ENCODE data around the gene NF2. TPM values are rescaled to one million over a fixed set of nuclear protein-coding genes. Genes with fewer than 3 reads are reported as not detected.

NF2 gene
- total RNA-seq, 1 experiment from 2014 or later: 35.9 TPM

DNA sequence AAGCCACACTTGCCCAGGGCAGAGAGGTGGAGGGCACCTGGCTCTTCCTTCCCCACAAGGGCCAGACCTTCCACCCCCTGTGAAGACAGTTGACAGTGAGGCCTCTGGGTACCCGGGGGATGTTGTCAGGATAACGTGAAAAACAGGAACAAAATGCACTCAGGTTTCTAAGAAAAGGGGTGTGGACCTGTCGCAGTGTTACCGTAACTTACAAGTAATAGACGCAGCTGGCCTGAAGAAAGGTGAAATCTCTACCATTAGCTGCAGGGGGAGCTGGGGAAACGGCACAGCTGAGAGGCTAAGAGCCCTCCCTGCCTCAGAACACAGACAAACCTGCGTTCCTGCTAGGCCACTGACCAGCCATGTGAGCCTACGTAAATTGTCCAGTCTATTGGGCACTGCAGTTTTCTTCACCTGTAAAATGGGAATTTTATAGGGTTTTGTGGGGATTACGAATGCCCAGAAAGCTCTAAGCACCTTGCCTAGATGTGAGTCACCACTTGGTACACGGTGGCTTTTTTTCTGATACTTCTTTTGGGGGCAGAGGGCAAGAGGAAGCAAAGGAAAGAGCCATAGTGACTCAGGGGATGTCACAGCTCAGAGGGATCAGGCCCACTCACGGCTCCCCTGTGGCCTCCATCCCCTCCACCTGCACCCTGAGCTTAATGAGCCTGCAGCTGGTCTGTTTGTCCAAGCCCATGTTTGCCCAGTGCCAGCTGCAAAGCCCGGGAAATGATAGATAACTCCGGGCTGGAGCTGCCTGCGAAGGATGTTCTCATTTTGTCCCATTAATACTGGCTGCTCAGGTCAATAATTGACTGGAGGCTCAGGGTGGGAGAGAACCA, 97.9 kb downstream of the NF2 start:
- DNase-seq (ENCODE audit: low read depth): no peak

DNA sequence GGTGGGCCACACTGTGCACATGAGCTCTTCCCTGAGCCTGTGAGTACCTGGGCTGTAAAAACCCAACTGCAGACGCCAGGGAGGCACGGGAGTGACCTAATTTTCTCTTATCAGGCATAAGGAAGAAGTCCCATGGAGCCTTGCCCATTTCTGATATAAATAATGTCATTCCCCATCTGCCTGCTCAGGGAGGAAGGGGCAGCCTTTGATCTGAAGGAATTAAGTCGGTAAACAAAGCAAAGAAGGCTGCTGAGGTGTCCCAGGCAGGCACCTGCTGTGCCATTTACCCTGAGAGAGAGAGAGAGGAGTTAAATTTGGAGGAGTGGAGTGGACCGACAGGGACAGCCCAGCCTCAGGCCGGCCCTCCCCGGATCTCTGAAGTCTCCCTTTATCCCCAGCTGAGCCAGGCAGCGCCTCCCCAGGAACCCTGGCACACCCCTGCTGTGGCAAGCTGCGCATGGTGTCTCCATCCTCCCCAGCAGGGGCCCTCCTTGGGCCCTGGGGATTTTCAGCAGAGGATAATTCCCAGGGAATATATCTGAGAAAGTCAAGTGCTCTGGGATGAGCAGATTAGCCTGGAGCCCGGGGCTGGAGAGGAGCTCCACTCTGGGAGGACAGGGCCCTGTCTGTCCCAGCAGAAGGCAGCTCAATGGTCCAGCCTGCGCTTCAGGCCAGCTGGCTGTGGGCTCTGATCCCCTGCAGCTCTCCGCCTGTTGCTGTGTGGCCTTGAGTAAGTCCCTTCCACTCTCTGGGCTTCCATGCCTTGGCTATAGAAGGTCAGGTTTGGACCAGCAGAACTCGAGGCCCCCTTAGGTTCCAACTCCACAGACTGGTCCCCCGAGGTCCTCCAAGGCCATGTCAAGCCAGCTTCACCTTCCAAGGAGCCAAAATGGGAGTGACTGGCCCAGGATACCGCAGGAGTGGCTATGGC, 98.8 kb downstream of the NF2 start:
- no peak for DNase-seq (ENCODE audit: low read depth)

DNA sequence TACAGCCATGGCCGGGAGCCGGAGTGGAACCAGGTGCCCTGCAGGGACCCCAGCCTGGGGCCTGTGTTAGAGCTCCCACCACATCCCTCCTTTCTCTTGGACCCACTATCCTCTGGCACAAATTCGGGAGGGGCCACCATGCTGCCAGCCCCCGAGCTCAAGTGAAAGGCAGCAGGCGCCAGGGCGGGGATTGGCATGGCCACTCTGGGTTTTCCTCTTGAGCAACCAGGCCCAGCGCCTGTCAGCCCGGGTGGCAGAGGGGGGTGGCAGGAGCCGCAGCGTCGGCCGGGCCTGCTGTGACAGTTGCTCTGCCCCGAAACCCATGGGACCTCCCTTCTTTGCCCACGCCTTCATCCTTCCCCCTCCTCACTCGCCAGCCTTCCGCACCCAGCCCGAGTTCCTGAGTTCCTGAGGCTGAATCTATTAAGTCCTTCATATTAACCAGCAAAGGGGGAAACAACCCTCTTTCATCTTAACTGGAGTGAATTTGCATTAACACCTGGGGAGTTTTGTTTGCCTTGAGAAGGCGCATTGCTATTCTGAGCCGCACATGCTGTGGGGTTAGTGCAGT, 99.6 kb downstream of the NF2 start:
- DNase-seq (ENCODE audit: low read depth): no peak

DNA sequence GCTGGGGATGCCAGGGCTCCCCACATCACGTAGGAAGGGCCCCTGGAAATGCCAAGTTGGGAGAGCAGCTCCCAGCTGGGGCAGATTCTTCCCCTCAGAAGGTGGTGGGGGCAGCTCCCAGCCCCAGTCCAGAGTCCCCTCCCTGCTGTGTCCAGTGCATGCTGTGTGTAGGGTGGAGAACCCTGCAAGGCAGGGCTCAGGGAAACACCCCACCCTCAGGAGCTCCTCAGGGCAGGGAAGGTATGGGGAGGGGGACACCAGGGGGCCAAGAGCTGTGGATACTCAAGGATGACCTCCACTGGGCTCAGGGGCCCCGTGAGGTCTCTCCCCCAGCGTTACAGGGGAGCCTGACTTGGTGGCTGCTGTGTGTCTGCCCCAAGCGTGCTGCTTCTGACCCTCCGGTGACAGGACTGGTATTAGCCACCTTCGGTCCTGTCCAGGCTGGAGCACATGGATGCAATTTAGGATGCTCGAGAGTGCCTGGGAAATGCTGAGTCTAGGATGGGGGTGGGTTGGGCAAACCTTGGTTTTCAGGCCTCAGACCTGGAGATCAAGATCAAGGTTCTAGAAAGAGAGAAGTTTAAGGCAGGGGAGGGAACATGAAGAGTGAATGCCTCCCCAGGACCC, 100.2 kb downstream of the NF2 start:
- DNase-seq (ENCODE audit: low read depth): no peak

DNA sequence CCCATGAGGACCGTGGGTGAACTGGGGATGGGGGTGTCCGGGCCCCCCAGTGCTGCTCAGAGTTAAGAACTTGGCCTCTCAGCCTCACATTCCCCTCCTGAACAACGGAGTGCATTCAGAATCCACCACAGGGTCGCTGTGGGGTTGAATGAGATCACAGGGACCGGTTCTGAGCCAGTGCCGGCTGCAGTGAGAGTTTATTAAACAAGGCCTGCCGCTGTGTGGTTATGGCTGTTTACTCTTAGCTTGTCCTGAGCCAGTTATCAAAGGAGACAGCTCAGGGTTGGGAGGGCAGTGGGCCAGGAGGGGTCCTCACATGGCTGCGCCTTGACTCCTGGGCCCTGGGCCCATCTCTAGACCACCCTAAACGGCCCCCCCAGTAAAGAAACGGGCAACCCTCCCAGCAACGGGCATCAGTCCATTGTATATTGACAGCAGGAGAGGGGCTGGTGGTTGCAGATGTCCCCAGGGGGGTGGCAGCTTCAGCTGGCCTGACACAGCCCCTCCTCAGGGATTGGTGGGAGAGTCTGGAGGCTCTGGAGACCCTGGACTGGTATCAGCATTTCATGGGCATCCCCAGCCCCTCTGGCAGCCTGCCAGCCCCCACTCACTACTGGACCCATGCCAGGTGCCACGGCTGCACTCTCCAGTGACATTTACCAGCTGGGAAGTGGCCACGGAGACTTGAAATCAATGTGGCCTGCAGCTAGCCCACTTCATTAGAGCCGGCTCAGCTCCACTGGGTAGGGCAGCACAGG, 101.3 kb downstream of the NF2 start:
- peak; percentile 42 for DNase-seq (ENCODE audit: low read depth)

DNA sequence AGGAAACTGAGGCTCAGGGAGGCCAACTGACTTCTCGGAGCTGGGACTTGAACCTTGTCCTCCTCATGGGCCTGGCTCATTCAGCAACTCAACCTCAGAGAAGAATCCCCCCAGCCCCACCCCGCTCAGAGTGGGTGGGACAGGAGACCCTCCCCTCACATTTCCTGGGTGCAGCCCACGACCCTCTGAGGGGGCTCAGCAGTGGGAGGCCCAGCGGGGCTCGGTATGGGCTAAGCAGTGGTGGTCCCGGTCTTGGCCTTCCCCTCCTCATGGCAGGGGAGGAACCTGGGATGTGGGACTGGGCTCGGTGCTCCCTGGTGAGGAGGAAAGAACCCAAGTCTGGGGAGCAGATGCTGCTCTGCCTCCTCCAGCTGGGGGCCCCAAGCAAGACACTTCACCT, 102.2 kb downstream of the NF2 start:
- DNase-seq (ENCODE audit: low read depth): no peak

DNA sequence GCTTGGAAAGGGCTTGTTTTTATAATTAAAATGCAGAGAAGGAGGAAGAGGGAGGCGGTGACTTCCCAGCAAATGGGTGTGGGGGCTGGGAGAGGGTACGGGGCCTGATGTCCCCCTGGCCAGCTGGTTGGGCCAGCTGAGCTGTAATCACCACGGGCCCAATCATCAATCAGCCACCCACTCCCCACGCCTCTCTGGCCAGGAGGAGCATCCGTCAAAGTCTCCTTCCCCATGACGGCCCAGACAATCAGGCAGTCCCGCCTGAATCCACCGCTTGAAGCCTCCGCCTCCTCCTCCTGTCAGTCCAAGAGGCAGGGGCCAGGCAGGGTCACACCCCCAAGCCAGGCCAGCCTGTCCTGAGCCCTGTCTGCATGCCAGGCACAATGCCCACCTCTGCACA, 103.1 kb downstream of the NF2 start:
- no peak for DNase-seq (ENCODE audit: low read depth)

DNA sequence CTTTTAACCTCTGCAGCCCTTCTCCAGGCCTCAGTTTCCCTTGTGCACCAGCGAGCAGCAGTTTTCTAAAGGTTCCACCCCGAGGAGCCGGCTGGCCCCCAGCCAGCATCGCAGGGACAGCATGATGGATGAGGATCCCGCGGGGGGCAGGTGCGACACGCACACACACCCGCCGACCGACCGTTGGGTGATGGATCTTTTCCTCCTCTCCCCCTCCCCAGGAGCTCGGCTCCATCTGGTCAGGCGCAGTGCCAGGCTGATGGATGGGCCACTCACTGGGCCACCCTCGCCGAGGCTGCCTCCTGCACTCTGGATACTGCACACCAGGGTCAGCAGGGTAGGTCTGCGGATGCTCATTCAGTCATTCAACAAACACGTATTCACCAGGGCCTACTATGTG, 103.6 kb downstream of the NF2 start:
- no peak for DNase-seq (ENCODE audit: low read depth)

DNA sequence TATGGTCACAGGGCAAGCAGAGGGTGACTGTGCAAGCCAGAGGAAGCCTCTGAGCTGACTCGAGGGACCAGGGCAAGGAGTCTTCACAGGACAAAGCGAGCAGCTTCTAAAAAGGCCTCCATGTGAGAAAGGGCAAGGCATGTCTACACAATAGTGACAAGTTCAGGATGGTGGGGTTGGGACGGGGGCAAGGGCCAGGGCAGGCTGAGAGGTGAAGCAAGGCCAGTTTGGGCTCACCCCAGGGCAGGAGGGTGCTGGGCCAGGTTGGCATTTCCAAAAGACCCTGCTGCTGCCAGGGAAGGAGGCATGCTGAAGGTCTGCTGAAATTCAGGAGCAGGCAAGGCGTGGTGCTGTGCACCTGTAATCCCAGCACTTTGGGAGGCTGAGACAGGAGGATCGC, 104.0 kb downstream of the NF2 start:
- no peak for DNase-seq (ENCODE audit: low read depth)

DNA sequence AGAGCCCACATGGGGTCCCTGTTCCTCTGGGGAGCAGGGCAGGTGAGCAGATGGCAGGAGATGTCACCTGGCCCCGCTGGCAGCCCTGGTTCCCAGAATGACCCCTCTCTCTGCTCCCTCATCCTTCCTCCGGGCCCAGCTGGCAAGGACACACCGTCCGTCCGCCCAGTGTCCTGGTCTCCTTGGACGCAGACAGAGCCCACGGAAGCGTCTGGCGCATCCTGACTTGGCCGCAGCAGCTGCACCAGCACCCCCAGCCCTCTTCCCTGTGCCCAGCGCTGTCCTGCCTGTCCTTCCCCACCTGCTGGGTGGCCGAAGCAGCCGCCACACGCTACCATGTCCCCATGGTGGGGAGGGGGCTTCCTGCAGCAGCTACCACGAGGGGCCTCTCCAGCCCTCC, 106.8 kb downstream of the NF2 start:
- DNase-seq (ENCODE audit: low read depth): no peak

DNA sequence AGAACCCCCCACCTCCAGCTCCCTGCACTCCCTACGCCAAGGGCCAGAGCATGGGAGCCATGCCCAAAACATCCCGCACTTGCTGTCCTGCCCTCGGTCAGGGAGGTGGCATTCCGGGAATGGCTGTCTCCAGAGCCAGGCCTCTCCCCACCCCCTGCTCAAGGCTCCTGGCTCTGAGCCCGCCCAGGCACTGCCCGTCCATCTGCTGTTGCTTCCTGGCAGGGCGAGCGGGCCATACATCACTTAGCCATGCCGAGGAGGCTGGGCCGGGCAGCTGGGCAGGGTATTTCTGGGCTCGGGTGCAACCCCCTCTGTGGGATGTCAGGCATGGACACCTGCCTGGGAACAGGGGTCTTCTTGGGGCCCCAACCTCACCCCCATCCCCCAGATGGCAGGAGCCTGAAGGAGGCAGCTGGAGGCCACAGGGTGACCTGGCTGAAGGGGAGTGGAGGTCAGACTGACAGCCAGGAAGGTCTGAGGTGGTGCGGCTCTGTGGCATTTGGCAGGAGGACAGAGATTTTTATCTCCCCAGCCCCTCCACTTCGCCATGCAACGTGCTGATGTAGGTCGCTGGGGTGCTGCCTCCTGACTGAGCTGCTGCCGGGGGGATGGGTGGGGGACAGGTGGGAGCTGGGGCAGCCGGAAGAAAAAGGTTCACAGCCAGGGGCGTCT, 107.6 kb downstream of the NF2 start:
- peak; percentile 29 for DNase-seq (ENCODE audit: low read depth)

DNA sequence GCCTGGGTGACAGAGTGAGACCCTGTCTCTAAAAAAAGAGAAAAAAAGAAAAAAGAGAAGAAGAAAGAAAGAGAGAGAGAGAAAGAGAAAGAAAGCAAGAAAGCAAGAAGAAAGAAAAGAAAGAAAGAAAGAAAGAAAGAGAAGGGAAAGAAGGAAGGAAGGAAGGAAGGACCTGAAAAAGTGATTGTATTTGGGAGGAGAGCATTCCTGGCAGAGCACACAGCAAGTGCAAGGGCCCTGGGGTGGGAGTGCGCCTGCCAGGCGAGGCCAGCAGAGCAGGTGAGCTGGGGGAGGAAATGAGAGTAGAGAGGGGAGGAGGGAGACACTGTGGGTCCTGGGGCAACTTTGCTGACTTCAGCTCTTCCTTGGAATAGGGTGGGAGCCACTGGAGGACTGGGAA, 108.7 kb downstream of the NF2 start:
- DNase-seq (ENCODE audit: low read depth): no peak

DNA sequence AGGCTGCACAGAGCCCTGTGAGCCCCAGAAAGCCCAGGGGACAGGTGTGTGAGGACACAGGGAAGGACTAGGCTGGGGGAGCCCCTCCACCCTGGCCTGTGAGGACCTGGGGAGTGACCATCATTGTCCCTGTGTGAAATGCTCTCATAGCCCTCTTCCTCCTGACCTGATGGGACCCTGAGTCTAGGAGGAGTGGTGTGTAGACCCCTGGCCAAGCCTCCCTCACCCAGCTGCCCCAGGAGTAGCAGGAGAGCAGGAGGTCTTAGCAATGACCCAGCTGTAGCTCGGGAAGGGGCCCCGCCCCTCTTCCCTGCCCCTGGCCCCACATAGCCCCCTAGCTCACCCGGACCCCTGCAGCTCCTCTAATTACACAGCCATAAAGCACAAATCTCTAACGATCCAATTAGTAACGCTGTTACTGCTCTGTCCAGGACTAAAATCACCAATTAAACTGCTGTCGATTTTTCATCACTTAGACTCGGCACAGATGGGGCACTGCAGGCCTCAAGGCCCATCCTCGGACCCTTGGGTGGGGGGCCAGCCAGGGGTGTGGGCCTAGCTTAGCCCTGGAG, 109.8 kb downstream of the NF2 start:
- no peak for DNase-seq (ENCODE audit: low read depth)

DNA sequence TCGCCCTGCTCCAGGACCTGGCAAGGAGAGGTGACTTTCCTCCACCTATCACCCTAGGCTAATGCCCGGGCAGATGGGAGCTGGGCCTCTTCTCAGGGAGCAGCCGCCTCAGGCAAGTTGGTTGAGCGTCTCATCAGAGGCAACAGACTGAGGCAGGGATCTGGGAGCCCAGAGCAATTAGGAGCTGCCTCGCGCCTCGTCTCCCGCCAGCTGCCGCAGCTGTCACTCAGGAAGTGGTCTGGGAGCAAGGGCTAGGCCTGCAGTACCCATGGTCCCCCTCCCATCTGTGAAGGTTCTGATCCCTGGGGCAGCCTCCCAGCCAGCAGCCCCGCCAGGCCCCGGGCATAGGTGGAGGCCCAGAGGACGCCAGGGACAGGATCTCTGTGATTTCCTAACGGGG, 111.8 kb downstream of the NF2 start:
- no peak for DNase-seq (ENCODE audit: low read depth)

DNA sequence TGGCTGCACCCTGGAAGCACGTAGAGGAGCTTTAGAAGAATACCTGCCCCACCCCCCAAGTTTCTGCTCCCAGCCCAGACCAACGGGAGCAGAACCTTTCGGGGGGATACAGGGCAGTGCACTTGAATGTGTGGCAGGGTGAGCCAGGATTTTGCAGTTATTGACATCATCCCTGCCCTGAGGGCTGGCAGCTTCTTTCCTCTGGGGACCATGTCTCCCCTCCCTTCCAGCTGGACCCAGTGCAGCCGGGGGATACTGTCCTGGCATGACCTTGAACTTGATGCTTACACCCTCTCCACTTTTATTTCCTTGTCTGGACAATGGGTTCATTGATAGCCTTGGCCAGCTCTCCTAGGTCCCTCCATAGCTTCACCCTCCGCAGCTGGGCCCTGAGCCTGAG, 112.3 kb downstream of the NF2 start:
- no peak for DNase-seq (ENCODE audit: low read depth)

DNA sequence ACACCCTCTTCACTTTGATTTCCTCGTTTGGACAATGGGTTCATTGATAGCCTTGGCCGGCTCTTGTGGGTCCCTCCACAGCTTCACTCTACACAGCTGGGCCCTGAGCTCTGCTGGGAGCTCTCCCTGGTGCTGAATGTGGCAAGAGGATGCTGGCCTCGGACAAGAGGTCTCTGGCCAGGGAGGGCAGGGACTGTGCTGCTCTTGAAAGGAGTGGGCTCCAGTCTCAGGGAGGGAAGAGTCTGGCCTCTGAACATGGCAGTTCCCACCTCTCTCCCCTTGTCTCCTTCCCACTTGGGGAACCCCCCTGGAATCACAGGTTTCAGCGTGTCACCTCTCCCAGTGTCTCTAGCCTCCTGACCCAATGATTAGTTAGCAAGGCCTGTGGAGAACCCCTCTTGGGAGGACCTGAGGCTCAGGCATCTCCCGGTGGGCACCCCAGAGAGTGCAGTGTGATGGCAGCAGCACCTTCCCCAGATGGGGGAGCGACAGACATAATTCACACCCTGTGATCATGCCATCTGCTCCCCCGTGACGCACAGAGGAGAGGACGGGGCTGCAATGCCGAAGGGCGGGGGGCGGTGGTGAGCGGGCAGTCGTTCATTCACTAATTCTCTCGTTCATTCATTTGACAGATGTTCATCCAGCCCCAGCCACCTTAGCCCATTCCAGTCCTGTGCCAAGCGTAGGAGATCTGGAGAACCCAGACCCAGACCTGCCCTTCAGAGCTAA, 113.5 kb downstream of the NF2 start:
- peak; percentile 66 for DNase-seq (ENCODE audit: low read depth)

DNA sequence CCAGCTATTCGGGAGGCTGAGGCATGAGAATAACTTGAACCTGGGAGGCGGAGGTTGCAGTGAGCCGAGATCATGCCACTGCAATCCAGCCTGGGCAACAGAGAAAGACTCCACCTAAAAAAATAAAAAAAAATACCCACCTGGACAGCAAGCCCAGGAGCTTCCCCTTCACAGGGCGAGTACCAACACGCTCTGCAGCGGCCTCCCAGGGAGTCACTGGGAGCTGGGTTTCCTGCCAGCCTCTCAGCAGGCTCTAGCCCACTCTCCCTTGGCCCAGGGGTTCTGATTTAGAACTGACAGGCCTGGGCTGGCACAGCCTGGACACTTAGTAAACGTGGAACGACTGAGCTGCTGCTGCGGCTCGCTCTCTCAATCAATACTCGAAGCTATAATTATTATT, 114.4 kb downstream of the NF2 start:
- DNase-seq (ENCODE audit: low read depth): no peak

DNA sequence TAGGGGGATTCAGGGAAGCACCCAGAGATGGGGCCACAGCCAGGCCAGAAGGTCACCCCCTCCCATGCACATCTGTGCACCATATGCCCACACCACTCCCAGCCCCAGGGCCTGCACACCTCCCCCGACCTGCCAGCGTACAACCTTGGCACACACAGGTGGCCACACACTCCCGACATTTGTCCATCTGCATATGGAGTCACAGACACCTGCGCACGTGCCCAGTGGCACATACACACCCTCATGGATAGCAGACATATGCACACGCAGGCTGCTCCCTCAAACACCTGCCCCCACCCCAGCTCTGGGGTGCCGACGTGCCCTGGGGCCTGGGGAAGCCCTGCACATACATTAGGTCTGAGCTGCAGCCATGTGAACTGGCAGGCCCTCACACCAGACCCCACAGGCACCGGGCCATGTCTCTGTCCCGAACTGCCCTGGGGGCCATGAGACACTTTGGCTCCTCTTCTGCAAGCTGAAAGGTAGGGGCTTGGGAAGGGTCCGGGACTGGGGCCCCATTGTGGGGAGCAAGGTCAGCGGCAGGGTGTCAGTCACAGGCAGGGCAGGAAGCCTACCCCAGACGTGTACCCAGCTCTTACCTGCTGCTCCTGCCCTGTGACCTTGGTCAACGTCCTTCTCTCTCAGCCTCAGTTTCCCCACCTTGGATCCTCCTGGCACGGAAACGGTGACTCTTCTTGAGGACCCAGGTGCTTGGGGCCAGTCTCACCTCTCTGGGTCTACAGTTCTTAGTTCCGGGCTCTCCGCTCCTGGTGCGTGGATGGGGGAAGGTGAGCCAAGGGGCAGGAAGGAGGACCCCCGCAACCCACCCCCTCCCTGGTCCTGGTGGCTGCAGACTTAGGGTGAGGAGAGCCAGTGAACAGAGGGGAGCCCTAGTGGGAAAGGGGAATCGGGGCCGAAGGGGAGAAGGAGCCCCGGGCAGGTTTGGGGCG, 115.8 kb downstream of the NF2 start:
- no peak for DNase-seq (ENCODE audit: low read depth)

Data from RPMI7951 (cell line).